NCI-H146 (cell line): ENCODE measurements around the gene NT5C3A.

Experiments
- DNase-seq: peaks from one replicate; lab custom pipeline; 2025; lab: John Stamatoyannopoulos, UW

NT5C3A gene

DNA sequence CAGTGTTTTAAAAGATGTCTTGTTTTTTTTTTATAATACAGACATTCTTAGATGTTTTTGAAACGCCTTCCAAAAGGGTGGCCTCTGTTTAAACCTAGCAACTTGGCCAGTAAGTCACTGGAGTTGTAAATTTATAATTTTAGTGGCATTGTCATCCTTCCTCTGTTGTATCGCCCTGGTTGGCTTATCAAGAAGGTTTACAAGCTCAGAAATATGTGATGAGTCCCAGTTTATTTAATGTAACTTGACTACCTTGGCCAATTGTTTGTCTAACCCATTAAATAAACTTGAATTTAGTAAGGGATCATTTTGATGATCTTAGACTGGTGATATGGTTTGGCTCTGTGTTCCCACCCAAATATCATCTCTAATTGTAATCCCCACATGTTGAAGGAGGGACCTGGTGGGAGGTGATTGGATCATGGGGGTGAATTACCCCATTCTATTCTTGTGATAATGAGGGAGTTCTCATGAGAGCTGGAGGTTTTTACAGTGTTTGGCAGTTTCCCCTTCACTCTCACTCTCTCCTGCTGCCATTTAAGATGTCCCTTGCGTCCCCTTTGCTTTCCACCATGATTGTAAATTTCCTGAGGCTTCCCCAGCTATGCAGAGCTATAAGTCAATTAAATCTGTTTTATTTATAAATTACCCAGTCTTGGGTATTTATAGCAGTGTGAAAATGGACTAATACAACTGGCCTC, 13.4 kb upstream of the NT5C3A start:
- DNase-seq, result no peak

DNA sequence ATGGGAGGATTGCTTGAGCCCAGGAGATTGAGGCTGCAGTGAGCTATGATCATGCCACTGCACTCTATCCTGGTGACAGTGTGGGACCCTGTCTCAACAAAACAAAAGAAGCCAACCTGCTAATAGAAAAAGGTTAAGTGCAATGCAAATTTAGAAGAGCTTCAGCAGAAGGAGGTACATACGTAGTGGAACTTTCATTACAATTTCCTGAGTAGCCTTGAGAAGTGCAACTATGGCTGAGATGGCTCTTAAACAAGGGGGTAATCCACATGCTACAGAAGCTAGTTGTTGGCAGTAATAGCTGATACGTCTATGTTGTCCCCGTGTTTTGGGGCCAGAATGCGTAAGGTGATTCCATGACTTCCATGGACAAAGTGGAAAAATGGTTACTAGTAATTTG, 10.7 kb upstream of the NT5C3A start:
- DNase-seq, result no peak

DNA sequence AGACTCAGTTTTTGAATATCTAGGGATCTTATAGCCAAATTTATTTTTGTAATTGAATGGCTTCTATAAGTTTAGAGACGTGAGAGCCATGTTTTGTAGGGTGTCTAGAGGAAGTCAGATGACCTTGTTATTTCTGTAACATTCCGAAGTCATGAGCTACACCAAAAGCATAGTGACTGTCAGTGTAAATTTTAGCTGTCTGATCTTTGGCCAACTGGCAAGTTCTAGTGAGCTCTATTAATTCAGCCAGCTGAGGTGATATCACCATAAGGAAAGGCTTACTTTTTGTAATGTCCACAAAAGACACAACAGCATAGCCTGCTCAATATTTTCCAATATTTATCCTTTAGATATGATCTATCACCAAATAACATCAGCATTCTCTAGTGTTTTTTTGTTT, 9.9 kb upstream of the NT5C3A start:
- DNase-seq, result no peak

DNA sequence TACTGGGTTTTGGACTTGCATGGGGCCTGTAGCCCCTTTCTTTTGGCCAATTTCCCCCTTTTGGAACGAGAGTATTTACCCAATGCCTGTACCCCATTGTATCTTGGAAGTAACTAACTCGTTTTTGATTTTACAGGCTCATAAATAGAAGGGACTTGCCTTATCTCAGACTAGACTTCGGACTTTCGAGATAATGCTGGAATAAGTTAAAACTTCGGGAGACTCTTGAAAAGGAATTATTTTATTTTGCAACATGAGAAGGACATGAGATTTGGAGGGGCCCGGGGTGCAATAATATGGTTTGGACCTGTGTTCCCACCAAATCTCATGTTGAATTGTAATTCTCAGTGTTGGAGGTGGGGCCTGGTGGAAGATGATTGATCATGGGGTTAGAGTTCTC, 8.3 kb upstream of the NT5C3A start:
- no peak for DNase-seq

DNA sequence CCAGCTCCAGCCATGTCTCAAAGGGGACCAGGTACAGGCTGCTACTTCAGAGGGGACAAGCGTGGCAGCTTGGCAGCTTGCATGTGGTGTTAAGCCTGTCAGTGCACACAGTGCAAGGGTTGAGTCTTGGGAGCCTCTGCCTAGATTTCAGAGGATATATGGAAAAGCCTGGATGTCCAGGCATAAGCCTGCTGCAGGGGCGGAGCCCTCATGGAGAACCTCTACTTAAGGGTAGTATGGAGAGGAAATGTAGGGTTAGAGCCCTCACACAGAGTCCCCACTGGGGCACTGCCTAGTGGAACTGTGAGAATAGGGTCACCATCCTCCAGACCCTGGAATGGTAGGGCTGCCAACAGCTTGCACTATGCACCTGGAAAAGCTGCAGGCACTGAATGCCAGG, 7.7 kb upstream of the NT5C3A start:
- DNase-seq, result no peak

DNA sequence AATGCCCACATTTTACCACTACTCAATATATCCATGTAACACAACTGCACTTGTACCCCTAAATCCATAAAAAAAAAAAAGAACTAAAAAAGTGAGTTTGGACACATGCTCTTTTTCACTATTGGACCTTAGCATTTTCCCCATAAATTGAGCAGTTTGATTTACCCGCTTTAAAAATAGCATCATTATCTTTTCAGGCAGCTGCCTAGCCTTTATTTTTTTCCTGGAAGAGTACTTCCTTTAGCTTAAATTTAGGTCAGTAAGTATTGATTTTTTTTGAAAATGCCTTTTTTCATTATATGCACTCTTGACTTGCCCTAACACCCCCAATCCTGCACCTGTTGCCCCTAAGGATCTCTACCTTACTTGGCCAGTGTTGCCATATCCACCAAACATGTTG, 5.3 kb upstream of the NT5C3A start:
- DNase-seq, result no peak

DNA sequence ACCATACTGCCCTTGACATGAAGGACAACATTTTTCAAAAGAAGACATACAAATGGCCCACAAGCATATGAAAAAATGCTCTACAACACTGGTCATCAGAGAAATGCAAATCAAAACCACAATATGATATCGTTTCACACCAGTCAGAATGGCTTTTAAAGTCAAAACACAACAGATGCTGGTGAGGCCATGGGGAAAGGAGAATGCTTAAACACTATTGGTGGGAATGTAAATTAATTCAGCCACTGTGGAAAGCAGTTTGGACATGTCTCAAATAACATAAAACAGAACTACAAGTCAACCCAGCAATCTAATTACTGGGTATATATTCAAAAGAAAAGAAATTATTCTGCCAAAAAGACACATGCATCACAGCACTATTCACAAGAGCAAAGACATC, 4.2 kb upstream of the NT5C3A start:
- no peak for DNase-seq

DNA sequence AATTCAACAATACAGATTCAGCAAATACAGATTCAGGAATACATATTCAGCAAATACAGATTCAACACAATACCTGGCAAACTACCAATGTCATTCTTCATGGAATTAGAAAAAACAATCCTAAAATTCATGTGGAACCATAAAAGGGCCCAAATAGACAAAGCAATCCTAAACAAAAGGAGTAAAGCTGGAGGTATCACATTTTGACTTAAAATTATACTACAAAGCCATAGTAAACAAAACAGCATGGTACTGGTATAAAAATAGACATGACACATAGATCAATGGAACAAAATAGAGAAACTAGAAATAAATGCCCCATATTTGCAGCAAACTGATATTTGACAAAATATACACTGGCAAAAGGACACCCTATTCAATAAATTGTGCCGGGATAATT, 3.4 kb upstream of the NT5C3A start:
- DNase-seq, result no peak

DNA sequence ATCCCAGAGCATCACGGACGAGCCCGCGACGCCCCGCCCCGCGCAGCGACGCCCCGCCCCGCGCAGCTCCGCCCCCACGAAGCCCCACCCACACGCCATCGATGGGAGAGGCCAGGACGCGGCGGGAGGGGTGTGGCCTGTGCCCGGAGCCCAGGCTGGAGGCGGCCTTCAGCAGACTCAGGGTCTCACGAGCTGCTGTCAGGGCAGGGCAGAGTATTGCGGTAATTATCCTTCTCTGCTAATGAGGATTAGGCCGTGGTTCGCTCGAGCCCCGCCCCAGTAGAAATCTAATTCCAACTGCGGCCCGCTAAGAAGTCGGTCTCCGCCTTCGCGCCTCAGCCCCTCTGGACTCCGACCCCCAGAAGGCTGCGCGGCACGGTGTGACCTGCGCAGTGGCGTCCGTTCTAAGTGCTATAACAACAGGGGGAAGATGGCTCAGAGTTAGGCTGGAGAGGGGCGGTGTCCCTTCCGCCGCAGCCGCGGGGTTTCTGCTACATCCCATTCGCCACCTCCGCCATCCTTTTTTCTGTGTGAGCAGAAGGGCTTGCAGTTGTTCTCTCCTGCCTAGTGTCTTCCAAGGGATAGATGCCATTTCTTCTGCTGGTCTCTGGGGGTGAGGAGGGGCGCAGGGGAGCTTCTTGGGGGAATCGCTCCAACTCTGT, 337 bp upstream of the NT5C3A start:
- DNase-seq, result peak; percentile 97

DNA sequence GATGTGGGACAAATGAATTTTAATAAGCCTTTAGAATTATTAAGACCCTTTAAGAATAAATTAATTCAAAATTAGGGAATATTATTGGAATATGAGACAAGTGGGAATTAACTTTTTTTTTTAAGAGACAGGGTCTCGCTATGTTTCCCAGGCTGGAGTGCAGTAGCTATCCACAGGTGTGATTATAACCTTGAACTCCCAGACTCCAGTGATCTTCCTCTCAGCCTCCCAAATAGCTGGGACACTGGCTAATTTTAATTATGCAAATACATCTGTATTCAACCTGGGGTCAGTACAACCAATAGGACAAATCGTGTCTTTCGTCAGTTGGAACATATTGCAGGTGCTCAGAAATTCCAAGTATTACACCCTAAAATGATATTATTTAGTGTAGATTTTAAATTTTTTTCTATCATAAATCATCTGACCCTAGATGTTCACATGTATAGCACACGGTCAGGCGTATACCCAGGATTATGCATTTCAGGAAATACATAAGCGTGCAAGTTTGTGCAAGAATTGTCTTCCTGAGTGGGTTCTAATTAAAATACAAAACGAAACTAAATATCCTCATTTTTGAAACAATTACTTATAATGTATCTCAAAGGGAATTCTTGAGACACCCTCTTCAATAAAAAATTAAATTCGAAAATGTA, 1.2 kb downstream of the NT5C3A start:
- peak; percentile 5 for DNase-seq

DNA sequence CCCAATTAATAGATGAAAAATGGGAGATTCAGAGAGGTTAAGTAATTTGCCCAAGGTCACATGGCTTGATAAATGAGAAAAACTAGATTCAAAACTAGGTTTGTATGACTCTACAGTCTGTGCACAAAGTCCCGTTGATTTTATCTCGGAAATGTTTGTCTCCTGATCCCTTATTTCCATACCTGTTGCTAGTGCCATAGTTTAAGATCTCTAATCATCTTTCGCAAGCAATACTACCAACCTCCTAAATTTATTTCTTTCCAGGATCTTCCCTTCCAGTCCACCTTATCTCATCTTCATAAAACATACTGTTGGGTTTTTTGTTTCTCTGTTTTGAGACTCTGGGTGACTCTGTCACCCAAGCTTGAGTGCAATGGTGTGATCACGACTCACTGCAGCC, 2.9 kb downstream of the NT5C3A start:
- no peak for DNase-seq

DNA sequence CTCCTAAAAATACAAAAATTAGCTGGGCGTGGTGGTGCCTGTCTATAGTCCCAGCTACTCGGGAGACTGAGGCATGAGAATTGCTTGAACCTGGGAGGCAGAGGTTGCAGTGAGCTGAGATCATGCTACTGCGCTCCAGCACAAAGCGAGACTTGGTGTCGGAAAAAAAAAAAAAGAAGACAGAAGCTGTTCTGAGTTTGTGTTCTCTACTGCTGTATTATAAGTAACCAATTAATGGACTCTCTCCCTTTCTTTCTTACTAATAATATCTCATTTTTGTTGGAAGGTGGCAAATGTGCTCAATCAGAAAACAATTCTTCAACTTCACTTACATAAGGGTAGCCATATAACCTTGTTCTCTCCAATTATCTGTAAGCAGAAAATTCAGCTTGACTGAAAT, 7.4 kb downstream of the NT5C3A start:
- no peak for DNase-seq

DNA sequence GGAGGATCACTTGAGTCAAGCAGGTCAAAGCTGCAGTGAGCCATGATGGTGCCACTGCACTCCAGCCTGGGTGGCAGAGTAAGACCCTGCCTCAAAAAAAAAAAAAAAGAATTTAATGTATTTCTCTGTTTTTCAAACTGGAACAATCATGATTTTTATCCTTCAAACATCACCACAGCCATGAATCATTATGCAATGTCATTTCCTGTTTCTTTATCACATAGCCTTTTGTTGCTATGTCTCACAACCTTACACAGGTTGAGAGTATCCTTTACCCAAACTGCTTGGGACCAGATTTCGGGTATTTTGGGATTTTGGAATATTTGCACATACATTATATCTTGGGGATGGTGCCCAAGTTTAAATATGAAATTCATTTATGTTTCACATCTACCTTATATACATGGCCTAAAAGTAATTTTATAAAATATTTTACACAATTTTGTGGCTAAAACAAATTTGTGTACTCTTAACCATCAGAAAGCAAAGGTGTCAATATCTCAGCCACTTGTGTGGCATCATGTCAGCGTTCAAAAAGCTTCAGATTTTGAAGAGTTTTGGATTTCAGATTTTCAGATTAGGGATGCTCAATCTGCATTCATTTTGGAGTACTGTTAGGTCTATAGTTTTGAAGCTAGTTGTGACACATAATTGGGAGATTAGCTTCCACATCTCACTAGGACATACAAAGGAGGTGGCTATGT, 8.2 kb downstream of the NT5C3A start:
- no peak for DNase-seq

DNA sequence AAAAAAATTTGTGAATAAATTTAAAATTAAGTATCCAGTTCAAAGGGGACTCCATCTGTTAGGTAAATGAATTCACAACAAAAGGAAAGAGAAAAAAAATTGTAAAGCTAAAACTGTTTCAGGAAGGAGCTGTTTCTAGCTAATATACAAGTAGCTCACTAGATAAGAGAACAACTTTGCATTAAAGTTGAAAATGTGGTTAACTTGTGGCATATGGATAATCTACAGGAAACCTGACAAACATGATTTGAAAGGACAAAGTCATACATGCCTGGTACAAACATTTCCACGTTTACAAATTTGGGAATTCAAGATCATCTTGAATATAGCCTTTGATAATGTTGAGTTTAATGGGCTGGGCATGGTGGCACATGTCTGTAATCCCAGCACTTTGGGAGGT, 8.9 kb downstream of the NT5C3A start:
- no peak for DNase-seq

DNA sequence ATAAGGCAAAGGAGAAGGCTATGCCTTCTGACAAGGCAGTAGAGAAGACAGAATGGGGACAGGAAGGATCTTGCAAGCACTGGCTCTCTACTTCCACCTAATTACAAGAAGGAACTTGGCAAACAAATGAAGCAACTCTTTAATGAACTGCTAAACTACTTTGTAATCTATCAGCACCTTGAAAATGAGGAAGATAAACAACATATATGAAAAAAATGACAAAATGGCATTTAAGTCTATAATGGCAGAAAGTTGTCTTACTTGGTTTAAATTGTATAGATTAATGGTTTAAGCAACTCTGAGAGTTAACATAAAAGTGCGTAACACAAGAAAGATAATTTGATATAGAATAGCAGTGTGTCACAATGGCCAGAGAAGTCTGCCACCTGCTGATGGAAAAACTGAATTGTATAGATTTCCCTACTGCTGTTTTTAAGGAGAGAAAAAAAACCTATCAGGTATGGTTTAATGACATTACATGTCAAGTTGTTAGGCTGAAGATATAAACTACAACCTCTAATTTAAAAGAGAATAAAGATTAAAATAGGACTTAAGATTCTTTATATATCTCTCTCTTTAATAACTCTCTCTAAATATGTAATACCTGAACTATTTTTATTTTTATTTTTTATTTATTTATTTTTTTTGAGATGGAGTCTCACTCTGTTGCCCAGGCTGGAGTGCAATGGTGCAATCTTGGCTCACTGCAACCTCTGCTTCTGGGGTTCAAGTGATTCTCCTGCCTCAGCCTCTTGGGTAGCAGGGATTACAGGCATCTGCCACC, 11.8 kb downstream of the NT5C3A start:
- DNase-seq, result peak; percentile 26

DNA sequence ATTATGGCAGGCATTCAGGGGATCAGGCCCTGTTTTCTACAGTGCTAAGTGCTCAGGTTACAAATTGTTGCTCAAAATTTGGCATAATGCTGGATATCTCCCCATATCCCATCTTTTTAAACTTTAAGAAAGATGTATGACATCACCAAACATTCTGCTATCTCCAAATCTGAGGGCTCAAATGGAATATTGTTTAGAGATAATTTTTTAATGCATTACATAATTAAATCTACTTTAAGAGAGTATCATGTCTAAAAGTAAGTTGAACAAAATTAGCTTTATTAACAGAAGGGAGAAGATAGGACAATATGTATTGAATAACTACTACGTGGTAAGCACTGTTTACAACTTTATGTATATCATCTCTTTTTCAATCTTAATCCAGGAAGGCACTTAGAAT, 13.9 kb downstream of the NT5C3A start:
- no peak for DNase-seq

DNA sequence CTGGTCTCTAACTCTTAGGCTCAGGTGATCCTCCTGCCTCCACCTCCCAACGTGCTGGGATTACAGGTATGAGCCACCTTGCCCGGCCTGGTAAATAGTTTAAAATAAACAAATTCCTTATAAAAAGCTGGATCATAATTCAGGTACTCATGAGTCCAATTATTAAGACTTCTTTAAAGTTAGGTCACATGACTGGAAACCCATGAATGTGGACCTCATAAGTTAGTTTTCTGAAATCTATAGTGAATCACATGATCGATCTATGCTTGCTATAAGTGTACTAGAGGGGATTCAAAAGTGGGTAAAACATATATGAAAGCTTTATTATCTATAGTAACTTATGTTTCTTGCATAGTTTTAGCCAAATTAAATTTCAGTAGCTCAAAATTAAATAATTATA, 14.3 kb downstream of the NT5C3A start:
- no peak for DNase-seq

DNA sequence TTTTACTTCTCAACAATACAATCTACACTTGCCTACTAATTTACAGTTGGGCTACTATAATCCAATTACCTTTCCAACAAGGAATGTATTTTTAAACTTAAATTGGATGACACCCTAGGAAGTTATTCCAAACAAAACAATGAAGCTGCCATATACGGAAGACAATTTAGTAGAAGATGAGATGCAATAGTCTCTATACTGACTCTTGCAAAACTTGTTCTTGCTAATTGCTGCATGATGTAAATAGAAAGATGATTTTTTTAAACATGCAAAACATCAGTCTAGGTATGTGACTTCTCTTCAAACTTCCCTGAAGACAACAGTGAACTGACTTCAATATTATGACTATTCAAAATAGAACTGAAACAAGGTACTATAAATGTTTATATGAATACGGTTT, 17.6 kb downstream of the NT5C3A start:
- DNase-seq, result no peak

DNA sequence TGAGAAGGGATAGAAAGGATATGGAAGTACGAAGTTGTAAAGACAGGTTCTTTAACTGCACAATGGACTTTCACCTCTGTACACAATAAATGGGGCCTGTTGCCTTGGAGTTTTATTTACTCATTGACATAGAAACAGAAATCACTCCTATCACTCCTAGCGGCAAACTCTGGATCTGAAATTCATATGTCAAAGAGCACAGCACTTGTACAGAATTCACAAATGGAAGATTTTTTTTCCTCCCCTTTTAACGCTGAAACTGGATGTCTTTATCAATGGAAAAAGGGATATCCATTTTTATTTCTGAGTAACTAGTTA, 18.2 kb downstream of the NT5C3A start:
- peak; percentile 29 for DNase-seq

DNA sequence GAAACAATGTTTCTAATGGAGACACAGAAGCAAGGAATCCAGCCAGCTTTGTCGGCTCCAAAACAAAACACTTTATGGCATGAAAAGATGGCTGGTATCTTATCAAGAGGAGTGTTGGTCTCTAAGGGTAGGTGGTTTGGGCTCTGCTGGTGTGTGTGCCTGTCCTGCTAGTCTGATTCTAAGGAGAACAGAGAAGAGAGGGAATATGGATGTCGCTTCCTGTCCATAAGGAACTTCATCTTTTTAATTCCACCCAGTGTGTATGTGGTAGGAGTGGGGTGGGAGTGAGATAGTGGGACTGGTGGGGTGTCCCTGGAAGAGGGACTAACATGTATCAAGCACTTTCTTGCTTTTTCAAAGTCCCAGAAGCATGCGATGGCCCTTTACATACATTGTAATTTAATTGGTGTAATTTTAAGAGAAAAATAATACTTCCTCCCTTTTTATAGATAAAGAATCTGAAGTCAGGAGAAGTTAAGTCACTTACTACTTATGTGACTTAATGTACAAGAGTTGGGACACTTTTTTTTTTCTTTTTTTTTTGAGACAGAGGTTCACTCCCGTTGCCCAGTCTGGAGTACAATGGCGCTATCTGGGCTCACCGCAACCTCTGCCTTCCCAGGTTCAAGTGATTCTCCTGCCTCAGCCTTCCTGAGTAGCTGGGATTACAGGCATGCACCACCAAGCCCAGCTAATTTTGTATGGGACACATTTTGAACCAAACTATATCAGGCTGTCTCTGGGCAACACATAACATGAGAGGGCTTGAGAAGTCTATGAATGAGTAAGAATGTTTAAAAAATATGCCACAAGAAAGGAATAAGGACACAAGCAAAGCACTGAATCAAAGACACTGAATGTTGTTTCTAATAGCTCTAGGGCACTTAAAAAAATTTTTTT, 18.8 kb downstream of the NT5C3A start:
- DNase-seq, result no peak
